ENCODE data around the gene CYP4V2.

CYP4V2 gene

GRCh38 chr4:186191200-186192065, at the start of gene CYP4V2:
CYP4V2 (plus strand) TSS chr4:186191567; CDS start chr4:186191824, 257 bp downstream.
- peak; percentile 75 for DNase-seq

- DNase-seq, result peak; percentile 56
Observed at GRCh38 chr4:186144198-186144945, 47.0 kb upstream of the CYP4V2 start.

- DNase-seq, result peak; percentile 9
Observed at GRCh38 chr4:186144946-186145569, 46.3 kb upstream of the CYP4V2 start.

GRCh38 chr4:186146458-186146857, 44.9 kb upstream of the CYP4V2 start:
- DNase-seq, result no peak

- no peak for DNase-seq
Observed at GRCh38 chr4:186148336-186148975, 42.9 kb upstream of the CYP4V2 start.

GRCh38 chr4:186149872-186150271, 41.5 kb upstream of the CYP4V2 start:
- DNase-seq, result no peak

GRCh38 chr4:186150926-186151325, 40.4 kb upstream of the CYP4V2 start:
- no peak for DNase-seq

GRCh38 chr4:186151499-186151898, 39.9 kb upstream of the CYP4V2 start:
- no peak for DNase-seq

- DNase-seq, result no peak
Observed at GRCh38 chr4:186158021-186158813, 33.1 kb upstream of the CYP4V2 start.

GRCh38 chr4:186158966-186159365, 32.4 kb upstream of the CYP4V2 start:
- DNase-seq, result no peak

- DNase-seq, result no peak
Observed at GRCh38 chr4:186159613-186160012, 31.8 kb upstream of the CYP4V2 start.

GRCh38 chr4:186161138-186161537, 30.2 kb upstream of the CYP4V2 start:
- DNase-seq, result peak; percentile 8

GRCh38 chr4:186166852-186167512, 24.4 kb upstream of the CYP4V2 start:
- no peak for DNase-seq

- no peak for DNase-seq
Observed at GRCh38 chr4:186167605-186168004, 23.8 kb upstream of the CYP4V2 start.

GRCh38 chr4:186168750-186169149, 22.6 kb upstream of the CYP4V2 start:
- no peak for DNase-seq

- DNase-seq, result no peak
Observed at GRCh38 chr4:186169333-186169944, 21.9 kb upstream of the CYP4V2 start.

- DNase-seq, result no peak
Observed at GRCh38 chr4:186169945-186170802, 21.2 kb upstream of the CYP4V2 start.

GRCh38 chr4:186170966-186171365, 20.4 kb upstream of the CYP4V2 start:
- DNase-seq, result no peak

- no peak for DNase-seq
Observed at GRCh38 chr4:186172546-186172945, 18.8 kb upstream of the CYP4V2 start.

GRCh38 chr4:186188107-186188506, 3.3 kb upstream of the CYP4V2 start:
- DNase-seq, result no peak
